Sigmoid colon (tissue), 7 donors: ENCODE measurements around the gene ME3. TPM values are rescaled to one million over a fixed set of nuclear protein-coding genes. Genes with fewer than 3 reads are reported as not detected.

ENCODE experiments used
- DNase-seq: peaks from one replicate; pipeline ENCODE4 v3.0.0-alpha.2; 2019
- H3K27ac ChIP-seq, 4 donors: fragments of 200-600 bp; sonication (generic); one replicate each; pipeline ENCODE4 v1.5.1; 2016 to 2019; ENCODE audit warnings: mild to moderate bottlenecking in 1 of 4
- H3K27me3 ChIP-seq, 3 donors: fragments of 200-600 bp; sonication (generic); one replicate each; pipeline ENCODE4 v1.5.1; 2019; ENCODE audit warnings: mild to moderate bottlenecking in 1 of 3
- H3K36me3 ChIP-seq, 4 donors: fragments of 200-600 bp; sonication (generic); one replicate each; pipeline ENCODE4 v1.5.1; 2016 to 2019
- H3K4me1 ChIP-seq, 4 donors: fragments of 200-600 bp; sonication (generic); one replicate each; pipeline ENCODE4 v1.5.1; 2017 to 2019
- H3K4me3 ChIP-seq, 4 donors: fragments of 200-600 bp; sonication (generic); one replicate each; pipeline ENCODE4 v1.5.1; 2017 to 2019; ENCODE audit warnings: mild to moderate bottlenecking in 2 of 4, moderate library complexity in 1 of 4
- H3K9me3 ChIP-seq, 4 donors: fragments of 200-600 bp in 3 of 4; sonication (generic) in 3 of 4; one replicate each; pipeline versions ENCODE4 v1.5.1 to v1.6.1; 2013 to 2019
- EP300 ChIP-seq, 4 donors: sonication (generic); formaldehyde crosslinking; IDR thresholded peaks; one replicate each; pipeline ENCODE4 v1.6.1; 2017; ENCODE audit warnings: antibody characterized with exemption in 4 of 4
- POLR2A ChIP-seq, 2 donors: fragments of 450-650 bp; IDR thresholded peaks; one replicate each; pipeline ENCODE4 v1.6.1; 2016; ENCODE audit warnings: antibody characterized with exemption in 2 of 2, mild to moderate bottlenecking in 2 of 2, moderate library complexity in 2 of 2
- POLR2AphosphoS5 ChIP-seq, 4 donors: sonication (generic); formaldehyde crosslinking; IDR thresholded peaks; one replicate each; pipeline ENCODE4 v1.6.1; 2017; ENCODE audit warnings: antibody characterized with exemption in 4 of 4
- WGBS, 2 donors: extraction: QIAGEN DNeasy Blood & Tissue Kit; methylation state at CpG; one replicate each; pipeline ENCODE4 v1.1.7; 2013; 5-methylcytosine and 5-hydroxymethylcytosine counted together
- intact Hi-C: fragments of 100-400 bp; cut with DNase I; formaldehyde crosslinking; loops from one replicate; pipeline ENCODE4 v1.15.1; 2023
- polyA plus RNA-seq, 3 donors: library from polyadenylated mRNA; stranded (reverse); fragments of 200-250 nt; gene quantifications; one replicate each; pipeline ENCODE4 v1.2.3, GENCODE V29; 2013
- total RNA-seq, 4 donors: library from RNA; depleted of rRNA; stranded (reverse); fragments of >200 nt; gene quantifications; one replicate each; pipeline ENCODE4 v1.1.0, GENCODE V29; 2016
- TF ChIP-seq, protein P1 (sequence below), 4 experiments: fragments of 450-650 bp in 3 of 4; fragments of 200-600 bp in 1 of 4; IDR thresholded peaks; one replicate each; pipeline ENCODE4 v1.5.1; 2016 to 2019; ENCODE audit warnings: antibody characterized with exemption in 4 of 4, mild to moderate bottlenecking in 3 of 4, moderate library complexity in 2 of 4
- donor health status: healthy with polysubstance abuse.
- donor health status: Bipolar disorder and iron deficiency.
- donor health status: healthy.

The ME3 gene
- total and polyA plus RNA-seq, 7 donors, result 7.8 to 53.2 (median 25.5) TPM

DNA sequence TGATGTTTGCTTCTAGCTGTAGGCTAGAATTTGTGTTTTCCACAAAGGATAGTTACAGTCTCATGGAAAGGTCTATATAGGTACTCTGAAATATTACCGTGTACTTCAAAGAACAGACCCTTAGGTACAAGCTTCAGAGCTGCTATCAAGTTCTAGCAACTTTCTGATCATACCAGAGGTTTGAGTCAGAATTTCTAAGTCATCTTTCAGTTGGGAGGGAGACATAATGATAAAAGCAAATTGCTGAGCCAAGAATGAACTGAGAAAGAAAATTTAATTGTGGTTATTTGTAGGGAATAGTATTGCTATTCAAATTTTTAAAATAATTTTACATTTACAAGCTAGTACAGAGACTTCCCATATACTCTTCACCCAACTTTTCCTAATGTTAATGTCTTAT, 19.9 kb upstream of the ME3 start:
- no peak overlapping the region for H3K27ac ChIP-seq
- DNase-seq, result no peak
- H3K4me1 ChIP-seq, result peaks cover 0 to 67% (median 55%) of the 10 kb centered on the region in 4 donors
- TF ChIP-seq POLR2AphosphoS5 (IDR thresholded peaks at IDR 0.05) (no peak), EP300 (IDR thresholded peaks at IDR 0.05) (no peak), POLR2A (IDR thresholded peaks at IDR 0.05) (no peak)
- TF ChIP-seq, protein P1, sequence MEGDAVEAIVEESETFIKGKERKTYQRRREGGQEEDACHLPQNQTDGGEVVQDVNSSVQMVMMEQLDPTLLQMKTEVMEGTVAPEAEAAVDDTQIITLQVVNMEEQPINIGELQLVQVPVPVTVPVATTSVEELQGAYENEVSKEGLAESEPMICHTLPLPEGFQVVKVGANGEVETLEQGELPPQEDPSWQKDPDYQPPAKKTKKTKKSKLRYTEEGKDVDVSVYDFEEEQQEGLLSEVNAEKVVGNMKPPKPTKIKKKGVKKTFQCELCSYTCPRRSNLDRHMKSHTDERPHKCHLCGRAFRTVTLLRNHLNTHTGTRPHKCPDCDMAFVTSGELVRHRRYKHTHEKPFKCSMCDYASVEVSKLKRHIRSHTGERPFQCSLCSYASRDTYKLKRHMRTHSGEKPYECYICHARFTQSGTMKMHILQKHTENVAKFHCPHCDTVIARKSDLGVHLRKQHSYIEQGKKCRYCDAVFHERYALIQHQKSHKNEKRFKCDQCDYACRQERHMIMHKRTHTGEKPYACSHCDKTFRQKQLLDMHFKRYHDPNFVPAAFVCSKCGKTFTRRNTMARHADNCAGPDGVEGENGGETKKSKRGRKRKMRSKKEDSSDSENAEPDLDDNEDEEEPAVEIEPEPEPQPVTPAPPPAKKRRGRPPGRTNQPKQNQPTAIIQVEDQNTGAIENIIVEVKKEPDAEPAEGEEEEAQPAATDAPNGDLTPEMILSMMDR (IDR thresholded peaks at IDR 0.05), result no peak
- no peaks in the 10 kb centered on the region for H3K36me3 ChIP-seq
- WGBS, 2 donors, result 94 to 95% methylated on average over 1 of the region's 1 CpG
- intact Hi-C loops, result no loop called here
- H3K4me3 ChIP-seq, result no peak overlapping the region
- no peaks in the 10 kb centered on the region for H3K27me3 ChIP-seq
- H3K9me3 ChIP-seq, result no peaks in the 10 kb centered on the region

DNA sequence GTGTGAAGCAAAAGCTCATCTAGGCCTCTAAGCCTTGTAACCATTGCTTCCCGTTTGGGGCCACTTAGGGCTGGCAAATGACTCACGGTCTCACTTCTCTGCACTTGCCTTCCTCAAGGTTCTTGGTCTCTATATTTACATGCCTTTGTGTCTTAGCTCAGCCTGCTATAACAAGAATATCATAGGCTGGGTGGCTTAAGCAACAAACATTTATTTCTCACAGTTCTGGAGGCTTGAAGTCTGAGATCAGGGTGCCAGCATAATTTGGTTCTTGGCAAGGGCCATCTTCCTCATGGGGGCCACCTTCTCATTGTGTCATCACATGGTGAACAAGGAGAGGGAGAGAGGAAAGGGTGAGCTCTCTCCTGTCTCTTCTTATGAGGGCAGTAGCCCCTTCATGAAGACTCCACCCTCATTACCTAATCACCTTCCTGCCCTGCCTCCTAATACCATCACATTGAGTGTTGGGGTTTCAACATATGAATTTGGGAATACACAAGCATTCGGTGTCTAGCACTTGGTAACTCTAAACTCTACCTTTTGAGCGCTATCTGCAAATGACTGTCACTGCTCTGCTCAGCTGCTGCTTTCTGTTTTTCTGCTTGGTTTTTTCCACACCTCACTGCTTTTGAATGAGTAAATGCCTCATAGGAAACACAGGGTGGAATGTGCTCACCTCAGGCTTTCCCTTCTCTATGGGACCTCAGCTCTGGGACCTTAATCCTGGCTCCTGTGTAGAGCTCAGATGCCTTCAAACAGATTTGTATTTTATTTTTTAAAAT, 16.2 kb upstream of the ME3 start:
- peak overlapping the region in 3 of 4 donors; percentile 39 to 76 (median 66) for H3K27ac ChIP-seq
- WGBS, 2 donors, result 79 to 88% methylated on average over 4 of the region's 4 CpGs
- no peaks in the 10 kb centered on the region for H3K36me3 ChIP-seq
- peaks cover 0 to 41% (median 26%) of the 10 kb centered on the region in 4 donors for H3K4me1 ChIP-seq
- no peak for DNase-seq
- no peaks in the 10 kb centered on the region for H3K9me3 ChIP-seq
- H3K4me3 ChIP-seq, result no peak overlapping the region
- peak in 1 of 4 donors; percentile 14 for TF ChIP-seq EP300 (IDR thresholded peaks at IDR 0.05)
- TF ChIP-seq, protein P1 (IDR thresholded peaks at IDR 0.05), result no peak
- TF ChIP-seq POLR2AphosphoS5 (IDR thresholded peaks at IDR 0.05), result peak in 2 of 4 donors; percentile 4 to 22
- TF ChIP-seq POLR2A (IDR thresholded peaks at IDR 0.05), result no peak
- no peaks in the 10 kb centered on the region for H3K27me3 ChIP-seq
- intact Hi-C loops, result no loop called here

DNA sequence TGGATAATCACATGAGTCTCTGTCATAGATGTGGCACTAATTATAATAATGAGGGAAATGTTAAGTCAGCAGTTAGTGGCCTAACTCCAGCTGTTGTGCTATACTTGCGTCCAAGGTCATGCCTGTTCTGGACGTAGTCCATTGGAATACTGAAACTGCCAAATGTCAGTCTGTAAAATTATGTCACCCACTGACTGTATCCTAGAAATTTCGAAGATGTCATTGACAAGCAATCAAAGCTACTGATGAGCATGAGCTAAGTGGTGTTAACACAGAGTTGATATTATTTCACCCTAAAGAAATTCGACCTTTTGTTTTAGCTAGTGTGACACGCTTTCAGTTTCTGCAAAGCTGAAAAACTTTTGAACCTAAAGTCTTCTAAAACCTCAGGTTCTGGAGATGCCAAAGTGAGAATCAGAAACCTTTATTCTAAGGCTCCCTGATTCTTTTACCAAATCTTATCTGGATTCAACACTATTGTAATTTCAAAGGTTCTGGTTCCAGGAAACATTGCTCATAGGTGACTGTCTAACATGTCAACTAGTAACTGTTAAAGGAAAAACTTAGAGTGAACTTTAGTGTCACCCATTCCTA, 14.9 kb upstream of the ME3 start:
- 79% methylated on average over 5 of the region's 5 CpGs for WGBS, 2 donors
- H3K36me3 ChIP-seq, result no peaks in the 10 kb centered on the region
- H3K4me3 ChIP-seq, result no peak overlapping the region
- peak overlapping the region in 2 of 4 donors; percentile 66 to 76 for H3K27ac ChIP-seq
- H3K4me1 ChIP-seq, result peaks cover 0 to 36% (median 21%) of the 10 kb centered on the region in 4 donors
- no peak for DNase-seq
- no peaks in the 10 kb centered on the region for H3K27me3 ChIP-seq
- intact Hi-C loops, result loop anchor here (2.0 kb wide), 1 partner anchor 14 kb away; no protein-coding TSS in a partner anchor
- TF ChIP-seq EP300 (IDR thresholded peaks at IDR 0.05) (no peak), POLR2A (IDR thresholded peaks at IDR 0.05) (no peak), POLR2AphosphoS5 (IDR thresholded peaks at IDR 0.05) (no peak)
- TF ChIP-seq, protein P1 (IDR thresholded peaks at IDR 0.05), result no peak
- H3K9me3 ChIP-seq, result no peaks in the 10 kb centered on the region

DNA sequence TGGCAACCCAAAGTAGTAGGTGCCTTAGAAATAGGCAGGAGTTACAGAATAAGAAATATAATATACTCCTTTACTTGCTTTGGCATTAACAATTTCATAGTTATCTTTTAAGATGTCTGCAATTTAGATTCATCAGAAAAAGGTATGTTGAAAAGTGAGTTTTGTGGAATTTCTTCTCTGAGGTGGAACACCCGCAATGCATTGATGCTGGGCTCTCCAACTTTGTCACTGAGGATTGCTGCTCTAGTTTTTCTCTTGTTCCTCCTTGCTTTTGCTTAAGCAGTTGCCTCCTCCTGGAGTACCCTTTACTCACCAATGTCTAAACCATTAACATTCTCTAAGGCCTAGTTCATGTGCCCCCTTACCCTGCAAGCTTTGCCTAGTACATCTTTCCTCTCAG, 14.1 kb upstream of the ME3 start:
- TF ChIP-seq POLR2A (IDR thresholded peaks at IDR 0.05), result no peak
- TF ChIP-seq, protein P1 (IDR thresholded peaks at IDR 0.05), result no peak
- no peak for TF ChIP-seq EP300 (IDR thresholded peaks at IDR 0.05)
- no peak for TF ChIP-seq POLR2AphosphoS5 (IDR thresholded peaks at IDR 0.05)
- WGBS, 2 donors, result 100% methylated on average over 1 of the region's 1 CpG
- no peaks in the 10 kb centered on the region for H3K36me3 ChIP-seq

More for the DNA sequence above, 14.1 kb upstream of the ME3 start:
- Histone ChIP-seq H3K27me3 (no peaks in the 10 kb centered on the region), H3K4me3 (no peak overlapping the region), H3K27ac (no peak overlapping the region), H3K9me3 (no peaks in the 10 kb centered on the region), H3K4me1 (peaks cover 0 to 39% (median 27%) of the 10 kb centered on the region in 4 donors)
- no peak for DNase-seq
- intact Hi-C loops, result loop anchor here (2.0 kb wide), 1 partner anchor 14 kb away; no protein-coding TSS in a partner anchor
